K562 (cell line): Measurements from ENCODE around the gene FES. TPM values are rescaled to one million over a fixed set of nuclear protein-coding genes. Genes with fewer than 3 reads are reported as not detected.
A peak's percentile ranks its signal among the peaks of the same experiment; 100 is the strongest.

ENCODE experiments used
- ADNP ChIP-seq: fragments of 200-800 bp; sonication (Bioruptor generic); IDR thresholded peaks from 2 replicates; pipeline ENCODE4 v1.6.1; 2016; ENCODE audit warnings: missing genetic modification characterization, missing compliant biosample characterization
- BRD4 ChIP-seq: fragments of 200-600 bp; sonication (generic); IDR thresholded peaks from 2 replicates; pipeline ENCODE4 v1.6.1; 2017; ENCODE audit warnings: inconsistent platforms
- CBX5 ChIP-seq: IDR thresholded peaks from 2 replicates; pipeline ENCODE4 v1.6.1; 2014; ENCODE audit warnings: low read depth, borderline replicate concordance
- DDX20 ChIP-seq: fragments of 450-650 bp; IDR thresholded peaks from 2 replicates; pipeline ENCODE4 v1.6.1; 2016; ENCODE audit warnings: missing genetic modification characterization, low read depth, mild to moderate bottlenecking, missing compliant biosample characterization, moderate library complexity
- ETV5 ChIP-seq: sonication (generic); formaldehyde crosslinking; IDR thresholded peaks from 2 replicates; pipeline ENCODE4 v1.4.0; 2020; ENCODE audit warnings: low read depth, mild to moderate bottlenecking, missing genetic modification reagents
- FUS ChIP-seq: fragments of 200-400 bp; formaldehyde crosslinking; optimal IDR thresholded peaks from 2 replicates; pipeline ENCODE3; 2017; ENCODE audit warnings: low read depth, low read length
- GATAD2A ChIP-seq: fragments of 450-650 bp; IDR thresholded peaks from 2 replicates; pipeline ENCODE4 v1.6.1; 2017
- HDAC8 ChIP-seq: fragments of 450-650 bp; IDR thresholded peaks from 2 replicates; pipeline ENCODE4 v1.6.1; 2016; ENCODE audit warnings: mild to moderate bottlenecking, missing genetic modification characterization, moderate library complexity, missing compliant biosample characterization
- HNRNPLL ChIP-seq: fragments of 200-400 bp; formaldehyde crosslinking; IDR thresholded peaks from 2 replicates; pipeline ENCODE4 v1.6.1; 2017; ENCODE audit warnings: low read length, low read depth, mild to moderate bottlenecking; ENCODE audit not compliant: poor library complexity, severe bottlenecking
- L3MBTL2 ChIP-seq: fragments of 450-650 bp; IDR thresholded peaks from 2 replicates; pipeline ENCODE4 v1.6.1; 2016; ENCODE audit warnings: mild to moderate bottlenecking, moderate library complexity
- NEUROD1 ChIP-seq: fragments of 150-350 bp; IDR thresholded peaks from 2 replicates; pipeline ENCODE4 v1.6.1; 2014; ENCODE audit warnings: borderline replicate concordance, low read length, low read depth; ENCODE audit not compliant: partially characterized antibody
- RBM14 ChIP-seq: fragments of 200-400 bp; formaldehyde crosslinking; IDR thresholded peaks from 2 replicates; pipeline ENCODE4 v1.6.1; 2018; ENCODE audit warnings: low read depth, mild to moderate bottlenecking, low read length, moderate library complexity, borderline replicate concordance; ENCODE audit not compliant: insufficient read depth
- RBM34 ChIP-seq: fragments of 200-400 bp; formaldehyde crosslinking; IDR thresholded peaks from 2 replicates; pipeline ENCODE4 v1.6.1; 2018; ENCODE audit warnings: low read length, borderline replicate concordance; ENCODE audit not compliant: insufficient read depth
- SMAD1 ChIP-seq: fragments of 150-350 bp; IDR thresholded peaks from 2 replicates; pipeline ENCODE4 v1.6.1; 2014; ENCODE audit warnings: low read length, low read depth; ENCODE audit not compliant: partially characterized antibody
- TCFL5 ChIP-seq: fragments of 250-450 bp; sonication (Bioruptor Pico); conservative IDR thresholded peaks from 2 replicates; pipeline ENCODE4 v1.6.1; 2021; ENCODE audit warnings: mild to moderate bottlenecking, moderate library complexity, matching md5 sums
- TRIM28 ChIP-seq: fragments of 450-650 bp; IDR thresholded peaks from 2 replicates; pipeline ENCODE4 v1.6.1; 2017
- ZNF175 ChIP-seq: fragments of 200-800 bp; sonication (Bioruptor generic); IDR thresholded peaks from 2 replicates; pipeline ENCODE4 v1.6.1; 2016; ENCODE audit warnings: low read depth, mild to moderate bottlenecking, missing genetic modification characterization, missing compliant biosample characterization
- ZNF224 ChIP-seq: sonication (generic); formaldehyde crosslinking; IDR thresholded peaks from 2 replicates; pipeline ENCODE4 v1.8.0; 2022; ENCODE audit warnings: mild to moderate bottlenecking, missing genetic modification reagents
- ZNF311 ChIP-seq: fragments of 250-450 bp; sonication (Bioruptor Pico); IDR thresholded peaks from 2 replicates; pipeline ENCODE4 v1.4.0; 2020; ENCODE audit warnings: mild to moderate bottlenecking, moderate library complexity
- ZNF79 ChIP-seq: fragments of 250-450 bp; sonication (Bioruptor Pico); IDR thresholded peaks from 2 replicates; pipeline ENCODE4 v1.4.0; 2020; ENCODE audit warnings: low read depth, mild to moderate bottlenecking, moderate library complexity
- polyA plus RNA-seq, 8 experiments: library from polyadenylated mRNA; depleted of rRNA in 4 of 8; stranded (reverse) in 5 of 8; unstranded in 3 of 8; fragments of >200 nt; fragmentation: Nextera tagmentation in 2 of 8; fragmentation: Illumina TruSeq in 1 of 8; extraction: Ambion mirVana in 2 of 8; extraction: Trizol in 1 of 8; gene quantifications; 2 replicates each; pipeline versions ENCODE4 v1.2.1 to v1.2.3, GENCODE V29; 2011 to 2014; ENCODE audit warnings: inconsistent platforms in 1 of 8, missing spikeins in 1 of 8
- total RNA-seq, 7 experiments: library from RNA; depleted of rRNA in 6 of 7; stranded (reverse); fragments of >200 nt in 6 of 7; fragmentation: Illumina TruSeq in 2 of 7; extraction: Trizol in 2 of 7; gene quantifications; 2 replicates each; pipeline versions ENCODE4 v1.2.1 to v1.2.3, GENCODE V29; 2011 to 2021; ENCODE audit warnings: low replicate concordance in 1 of 7
- TF ChIP-seq, protein P1 (sequence below): IDR thresholded peaks from 3 replicates; pipeline ENCODE4 v1.6.1; 2011; ENCODE audit warnings: borderline replicate concordance, mild to moderate bottlenecking; ENCODE audit not compliant: insufficient read length, insufficient read depth
- TF ChIP-seq, protein P2 (sequence below): fragments of 250-450 bp; sonication (Bioruptor Pico); IDR thresholded peaks from 2 replicates; pipeline ENCODE4 v1.5.1; 2021; ENCODE audit warnings: mild to moderate bottlenecking

Gene FES
- total and polyA plus RNA-seq, 9 of the 15 experiments (the other 6 are each of a cell fraction or from before 2014, with no cell fraction given), result 0.38 to 2.6 (median 0.82) TPM

DNA sequence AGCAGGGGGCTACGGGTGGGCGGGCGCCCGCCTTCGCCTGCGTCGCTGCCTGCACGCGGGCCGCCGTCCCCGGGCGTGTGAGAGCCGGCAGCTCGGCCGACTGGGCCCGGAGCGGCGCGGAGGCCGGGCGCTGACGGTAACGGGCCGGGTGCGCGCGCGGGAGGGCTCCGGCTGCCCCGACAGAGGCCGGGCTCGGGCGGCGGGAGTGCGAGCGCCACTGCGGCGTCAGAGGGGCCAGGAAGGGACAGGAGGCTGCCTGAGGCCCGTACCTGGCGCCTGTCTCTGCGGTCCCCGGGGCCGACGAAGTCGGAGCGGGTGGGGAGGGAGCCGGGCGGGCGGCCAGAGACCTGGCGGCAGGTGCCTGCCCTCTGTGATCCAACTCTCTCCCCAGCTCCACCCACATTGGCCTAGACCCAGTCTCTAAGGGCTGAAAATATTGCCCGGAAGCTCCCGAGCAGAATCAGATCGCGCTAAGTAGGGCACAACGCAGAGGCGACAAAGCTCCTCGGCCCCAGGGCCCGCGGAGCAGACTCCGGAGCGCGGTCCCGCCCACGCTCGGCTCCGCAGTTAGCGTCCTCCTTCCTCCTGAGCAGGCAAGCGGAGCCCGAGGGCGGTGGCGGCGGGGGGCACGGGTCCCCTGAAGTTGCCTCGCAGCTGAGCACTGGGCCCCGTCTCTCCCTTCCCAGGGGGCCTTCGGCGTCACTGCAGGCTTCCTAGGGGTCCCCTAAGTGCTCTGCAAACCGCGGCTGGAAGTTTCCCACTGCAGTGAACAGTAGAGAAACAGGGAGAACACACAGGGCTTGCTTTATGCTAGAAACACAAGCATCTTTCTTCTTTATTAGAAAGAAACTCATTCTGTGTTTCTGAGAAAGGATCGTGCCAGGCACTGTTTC lies 18.8 kb downstream of the FES start, which contains the start of gene MAN2A2 (continued):
- peak; percentile 23 for TF ChIP-seq SMAD1
- no peak for TF ChIP-seq ZNF175 (CRISPR knock-in tag)
- TF ChIP-seq ETV5, result no peak
- TF ChIP-seq FUS, result no peak
- TF ChIP-seq ADNP, result no peak
- TF ChIP-seq, protein P1, sequence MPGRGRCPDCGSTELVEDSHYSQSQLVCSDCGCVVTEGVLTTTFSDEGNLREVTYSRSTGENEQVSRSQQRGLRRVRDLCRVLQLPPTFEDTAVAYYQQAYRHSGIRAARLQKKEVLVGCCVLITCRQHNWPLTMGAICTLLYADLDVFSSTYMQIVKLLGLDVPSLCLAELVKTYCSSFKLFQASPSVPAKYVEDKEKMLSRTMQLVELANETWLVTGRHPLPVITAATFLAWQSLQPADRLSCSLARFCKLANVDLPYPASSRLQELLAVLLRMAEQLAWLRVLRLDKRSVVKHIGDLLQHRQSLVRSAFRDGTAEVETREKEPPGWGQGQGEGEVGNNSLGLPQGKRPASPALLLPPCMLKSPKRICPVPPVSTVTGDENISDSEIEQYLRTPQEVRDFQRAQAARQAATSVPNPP, result no peak
- TF ChIP-seq ZNF311, result no peak
- TF ChIP-seq TCFL5 (CRISPR knock-in tag), result no peak
- TF ChIP-seq HNRNPLL, result peak; percentile 96
- TF ChIP-seq RBM34, result no peak
- TF ChIP-seq DDX20 (tag), result no peak
- TF ChIP-seq GATAD2A, result no peak
- no peak for TF ChIP-seq ZNF79
- TF ChIP-seq HDAC8 (tag), result no peak
- TF ChIP-seq TRIM28, result no peak
- no peak for TF ChIP-seq ZNF224 (CRISPR knock-in tag)
- peak; percentile 42 for TF ChIP-seq NEUROD1
- TF ChIP-seq L3MBTL2, result peak; percentile 16
- no peak for TF ChIP-seq CBX5
- TF ChIP-seq, protein P2, sequence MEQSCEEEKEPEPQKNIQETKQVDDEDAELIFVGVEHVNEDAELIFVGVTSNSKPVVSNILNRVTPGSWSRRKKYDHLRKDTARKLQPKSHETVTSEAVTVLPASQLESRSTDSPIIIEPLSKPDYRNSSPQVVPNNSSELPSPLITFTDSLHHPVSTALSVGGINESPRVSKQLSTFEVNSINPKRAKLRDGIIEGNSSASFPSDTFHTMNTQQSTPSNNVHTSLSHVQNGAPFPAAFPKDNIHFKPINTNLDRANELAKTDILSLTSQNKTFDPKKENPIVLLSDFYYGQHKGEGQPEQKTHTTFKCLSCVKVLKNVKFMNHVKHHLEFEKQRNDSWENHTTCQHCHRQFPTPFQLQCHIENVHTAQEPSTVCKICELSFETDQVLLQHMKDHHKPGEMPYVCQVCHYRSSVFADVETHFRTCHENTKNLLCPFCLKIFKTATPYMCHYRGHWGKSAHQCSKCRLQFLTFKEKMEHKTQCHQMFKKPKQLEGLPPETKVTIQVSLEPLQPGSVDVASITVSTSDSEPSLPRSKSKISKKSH (CRISPR knock-in tag), result no peak
- TF ChIP-seq RBM14, result no peak
- no peak for TF ChIP-seq BRD4
